Iris pigment epithelial cell (primary cell): Measurements from ENCODE around the gene MGLL.

Experiments used
- DNase-seq: peaks from one replicate; pipeline ENCODE4 v3.0.0-alpha.2; 2011; ENCODE audit warnings: low read depth

MGLL gene

GRCh38 chr3:127722091-127722784 lies 100.1 kb downstream of the MGLL start:
- no peak for DNase-seq

DNA sequence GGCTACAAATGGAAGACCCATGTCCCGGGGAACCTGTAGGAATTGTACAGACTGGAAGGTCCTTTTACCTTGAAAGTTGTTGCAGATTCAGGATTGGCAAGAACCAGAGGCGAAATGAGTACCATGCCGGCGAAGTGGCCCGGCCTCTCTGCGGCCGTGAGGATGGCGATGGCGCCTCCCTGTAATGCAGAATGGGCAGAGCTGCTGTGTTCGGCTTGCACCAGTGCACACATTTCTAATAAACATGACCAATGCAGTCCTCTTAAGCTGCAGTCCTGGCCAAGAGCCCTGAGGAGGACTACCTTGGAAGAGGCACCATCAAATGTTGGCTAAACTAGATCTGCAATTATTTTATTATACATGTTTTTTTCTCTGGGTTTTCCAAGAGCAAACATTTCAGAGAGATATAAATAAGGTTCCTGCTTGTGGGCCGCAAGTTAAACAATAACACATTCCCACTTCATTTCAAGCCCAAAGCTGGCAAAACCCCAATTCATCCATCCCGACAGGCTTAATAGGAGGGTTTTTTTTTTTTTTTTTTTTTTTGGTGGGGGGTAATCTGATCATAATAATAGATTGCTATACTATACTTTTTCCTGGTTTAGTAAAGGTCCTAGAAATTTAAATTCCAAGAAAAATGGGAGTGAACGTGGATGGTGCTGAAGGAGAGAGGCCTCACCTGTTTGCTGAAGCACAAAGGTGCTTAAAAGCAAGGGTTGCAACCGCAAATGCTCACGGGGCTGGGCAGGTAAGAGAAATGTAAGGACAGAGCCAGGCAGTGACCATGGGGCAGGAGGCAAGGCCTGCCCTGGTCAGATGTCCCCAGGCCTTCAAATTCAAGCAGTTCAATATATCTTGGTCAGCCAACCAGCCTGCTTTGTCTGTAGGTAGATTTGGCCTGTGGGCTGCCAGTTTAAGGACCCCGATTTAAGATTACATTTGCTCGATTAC lies 101.1 kb downstream of the MGLL start:
- no peak for DNase-seq

DNA sequence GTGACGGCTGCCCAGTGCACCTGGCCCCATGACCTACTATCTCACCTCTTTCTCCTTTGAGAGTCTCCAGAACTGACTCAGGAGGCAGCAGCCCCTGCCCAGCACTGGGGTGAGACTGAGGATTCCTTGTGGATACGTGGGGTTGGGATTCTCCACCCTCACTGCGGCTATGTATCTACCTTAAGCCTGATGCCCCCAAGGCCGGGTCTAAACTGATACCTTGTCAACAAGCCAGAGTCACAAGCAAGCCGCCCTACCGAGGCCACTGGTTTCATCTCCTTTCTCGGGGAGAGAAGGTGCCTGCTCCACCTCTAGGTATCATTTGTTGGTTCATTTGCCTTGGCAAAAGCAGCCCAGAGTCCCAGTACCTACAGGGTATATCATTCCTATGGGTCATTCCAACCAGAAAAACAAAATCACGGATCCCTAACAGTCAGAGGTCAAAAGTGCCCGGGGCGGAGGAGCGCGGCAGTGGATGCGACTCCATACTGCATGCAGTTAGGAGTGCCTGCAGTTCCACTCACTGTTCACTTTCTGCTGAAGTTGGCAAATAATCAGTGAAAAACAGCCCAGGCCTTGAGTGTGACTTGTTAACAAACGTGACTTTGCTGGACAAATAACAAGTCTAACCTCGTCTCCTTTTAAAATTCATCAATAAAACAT lies 102.0 kb downstream of the MGLL start:
- DNase-seq = no peak

DNA sequence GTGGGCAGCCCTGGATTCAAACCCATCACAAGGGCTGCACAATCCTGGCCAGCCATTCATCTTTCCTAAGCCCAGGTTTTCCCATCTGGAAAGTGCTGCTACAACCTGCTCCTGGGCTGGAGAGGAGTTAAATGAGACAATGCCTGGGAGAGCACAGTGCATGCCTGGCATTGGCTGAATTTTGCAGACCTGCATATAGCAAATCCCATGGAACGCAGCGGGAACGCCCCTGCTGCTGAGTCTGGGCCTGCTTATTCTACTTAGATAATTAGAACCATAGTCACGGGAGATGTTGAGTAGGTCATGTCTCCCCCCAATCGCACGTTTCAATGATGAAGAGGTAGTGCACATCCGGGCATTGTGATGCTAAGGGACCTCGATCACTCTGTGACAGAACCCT lies 102.9 kb downstream of the MGLL start:
- DNase-seq = no peak

- DNase-seq = no peak
These were observed 103.4 kb downstream of the MGLL start for GRCh38 chr3:127718916-127719290.

- no peak for DNase-seq
These were observed 103.9 kb downstream of the MGLL start for GRCh38 chr3:127718245-127718915.

DNA sequence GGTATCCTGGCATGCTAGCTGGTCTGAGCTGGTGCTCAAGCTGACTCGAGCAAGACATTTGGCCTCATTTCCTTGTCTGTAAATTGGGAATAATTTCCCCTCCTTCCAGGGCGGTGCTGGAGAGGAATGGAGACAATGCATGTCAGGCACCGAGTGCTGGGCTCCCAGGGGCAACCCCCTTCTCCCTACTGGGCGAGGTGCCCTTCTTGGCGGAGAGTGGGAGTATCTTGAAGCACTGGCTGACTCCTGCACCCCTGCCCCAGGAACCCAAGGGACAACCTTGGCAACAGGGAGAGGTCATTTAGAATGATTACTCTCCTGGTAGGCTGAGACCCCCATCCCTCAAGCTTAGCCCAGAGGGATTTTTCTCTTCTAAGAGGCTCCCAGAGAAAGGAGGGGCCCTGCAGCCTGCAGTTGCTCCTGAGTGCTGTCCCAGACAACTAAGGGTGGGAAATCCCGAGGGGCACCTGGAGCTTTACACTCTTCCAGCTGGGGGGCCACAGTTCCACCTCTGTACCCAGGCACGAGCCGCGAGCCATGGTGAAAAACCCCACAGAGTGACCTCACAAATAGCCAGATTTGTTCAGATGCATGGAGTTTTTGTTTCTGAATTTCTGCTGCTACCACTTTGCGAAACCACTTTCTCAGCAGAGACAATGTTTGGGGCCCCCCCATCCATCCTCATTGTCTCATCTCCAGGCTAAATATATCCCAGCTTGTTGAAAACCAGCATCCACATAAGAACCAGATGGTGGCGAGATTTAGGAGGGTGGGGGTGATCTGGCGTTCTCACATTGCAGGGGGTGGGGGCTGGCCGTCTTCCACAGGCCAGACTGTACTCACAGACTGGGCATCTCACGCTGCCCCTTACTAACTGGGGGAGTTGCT lies 104.7 kb downstream of the MGLL start:
- DNase-seq = no peak

DNA sequence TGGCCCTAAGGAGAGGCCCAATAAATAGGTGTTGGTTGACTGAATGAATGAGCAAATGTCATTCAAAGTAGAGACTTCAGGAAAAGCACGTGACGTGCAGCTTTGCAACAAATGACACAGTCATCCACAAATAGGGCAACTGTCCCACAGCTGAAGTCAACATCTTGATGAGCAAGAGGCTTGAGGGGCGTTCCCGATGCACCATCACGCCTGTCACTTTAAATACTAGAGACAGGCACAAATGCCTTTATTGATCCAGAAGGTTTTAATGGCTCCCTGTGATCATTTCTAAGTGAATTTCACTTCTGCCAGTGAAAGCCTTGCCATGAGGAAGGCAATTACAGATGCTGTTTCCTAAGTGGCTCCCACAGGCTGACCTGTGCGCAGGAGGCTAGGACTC lies 105.9 kb downstream of the MGLL start:
- no peak for DNase-seq

- no peak for DNase-seq
These were observed 106.8 kb downstream of the MGLL start for GRCh38 chr3:127715532-127715931.

DNA sequence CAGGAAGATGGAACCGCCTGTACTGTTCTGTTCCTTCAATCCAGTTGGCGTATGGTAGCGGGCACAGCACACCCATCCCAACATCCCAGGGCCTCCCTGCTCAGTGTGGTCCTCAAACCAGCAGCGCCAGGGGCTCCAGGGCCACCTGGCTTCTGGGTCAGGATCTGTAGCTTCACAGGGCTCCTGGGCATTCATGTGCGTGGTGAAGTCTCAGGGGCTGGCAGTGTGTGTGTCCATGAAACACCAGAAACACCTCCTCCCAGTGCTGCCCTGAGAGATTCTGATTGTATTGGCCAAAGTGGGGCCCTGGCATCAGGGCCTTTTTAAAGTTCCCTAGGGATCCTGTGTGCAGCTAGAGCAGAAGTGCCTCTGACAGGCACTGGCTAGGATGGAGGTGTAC lies 107.4 kb downstream of the MGLL start:
- DNase-seq = no peak

DNA sequence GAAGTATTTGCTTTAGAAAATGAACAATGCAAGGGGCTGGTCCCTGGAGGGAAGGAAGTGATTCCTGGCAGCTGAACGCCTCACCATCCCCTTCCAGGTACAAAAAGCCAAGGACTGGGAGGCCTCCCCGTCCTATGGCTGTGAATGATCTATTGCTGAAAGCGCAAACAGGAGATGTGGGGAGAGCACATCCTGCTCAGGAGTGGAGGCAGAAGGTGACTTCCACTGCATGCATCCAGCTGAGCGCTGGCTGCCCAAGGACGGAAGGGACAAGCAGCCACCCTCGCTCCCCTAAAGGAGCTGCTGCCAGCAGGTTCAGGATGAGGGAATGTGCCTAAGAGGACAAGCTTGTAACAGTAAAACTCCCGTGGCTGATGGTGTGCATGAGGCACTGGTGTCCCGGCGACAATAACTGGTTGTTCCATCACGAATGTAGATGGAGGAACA lies 108.2 kb downstream of the MGLL start:
- no peak for DNase-seq

DNA sequence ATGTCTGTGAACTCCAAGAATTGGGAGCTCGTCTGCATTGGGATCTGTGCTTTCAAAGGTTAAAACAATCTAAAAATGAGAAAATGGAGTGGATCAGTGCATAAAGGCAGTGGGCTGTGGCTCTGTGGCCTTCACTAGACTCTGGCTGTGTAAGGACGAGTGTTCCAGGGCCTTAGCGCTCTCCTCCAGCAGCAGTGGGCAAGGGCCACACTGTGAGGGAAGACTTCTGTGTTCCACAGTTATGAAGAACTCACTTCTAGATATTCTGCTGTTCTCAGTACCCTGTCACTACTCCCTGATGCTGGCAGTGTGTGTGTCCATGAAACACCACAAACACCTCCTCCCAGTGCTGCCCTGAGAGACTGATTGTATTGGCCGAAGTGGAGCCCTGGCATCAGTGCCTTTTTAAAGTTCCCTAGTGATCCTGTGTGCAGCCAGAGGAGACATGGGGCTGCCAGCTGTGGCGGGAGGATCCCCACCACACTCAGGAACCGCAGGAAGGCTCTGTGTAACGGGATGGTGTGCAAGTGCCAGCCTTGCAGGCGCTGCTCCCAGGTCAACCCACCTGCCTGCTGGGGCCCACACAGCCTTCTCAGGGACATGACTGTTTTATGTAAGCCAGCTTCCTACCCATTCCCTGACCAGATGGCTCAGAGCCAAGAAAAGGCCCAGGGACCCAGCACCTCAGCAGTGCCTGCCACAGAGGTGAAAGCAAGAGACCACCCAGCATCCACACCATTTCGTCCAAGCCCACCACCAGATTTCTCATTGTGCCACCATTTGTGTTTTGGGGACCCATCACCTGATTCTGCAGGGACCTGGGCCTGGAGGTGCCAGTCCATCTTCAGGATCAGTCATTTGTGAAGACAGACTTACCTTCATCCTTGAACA lies 109.2 kb downstream of the MGLL start:
- DNase-seq = no peak

GRCh38 chr3:127712461-127712860 lies 109.9 kb downstream of the MGLL start:
- no peak for DNase-seq

- no peak for DNase-seq
These were observed 110.4 kb downstream of the MGLL start for GRCh38 chr3:127711896-127712295.

- DNase-seq = no peak
These were observed 111.2 kb downstream of the MGLL start for GRCh38 chr3:127711021-127711695.

DNA sequence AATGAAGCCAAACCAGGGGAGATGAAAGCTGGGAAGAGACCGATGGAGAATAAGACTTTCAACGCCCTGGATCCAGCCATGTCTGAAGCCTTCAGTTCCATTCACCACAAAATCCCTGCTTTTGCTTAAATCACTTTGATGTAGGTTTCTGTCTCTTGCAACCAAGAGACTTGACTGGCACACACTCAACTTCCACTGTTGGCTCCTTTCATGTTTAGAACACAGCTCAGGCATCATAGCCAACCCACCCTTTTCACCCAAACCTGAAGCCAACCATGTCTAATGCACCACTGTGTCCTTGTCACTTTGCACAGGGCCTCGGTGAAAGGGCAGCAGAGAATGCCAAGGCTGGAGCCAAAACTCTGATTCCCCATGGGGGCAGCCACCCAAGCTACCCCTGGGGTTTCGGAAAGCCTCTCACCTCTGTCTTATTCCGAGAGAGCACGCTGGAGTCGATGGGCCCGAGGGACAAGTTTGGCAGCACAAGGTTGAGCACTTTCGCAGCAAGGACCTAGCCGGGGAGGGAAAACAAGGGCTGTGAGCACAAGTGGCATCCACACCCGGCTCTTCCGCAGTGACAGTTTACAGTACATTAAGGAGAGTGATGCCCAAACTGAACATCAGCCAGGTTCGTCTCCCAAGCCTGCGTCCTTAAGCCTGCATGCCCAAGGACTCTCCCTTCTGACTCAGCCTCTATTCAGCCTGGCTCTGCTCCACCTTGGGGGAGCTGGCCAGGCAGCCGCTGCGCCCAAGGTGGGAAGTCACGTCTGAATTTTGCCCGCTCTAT lies 112.0 kb downstream of the MGLL start:
- no peak for DNase-seq

DNA sequence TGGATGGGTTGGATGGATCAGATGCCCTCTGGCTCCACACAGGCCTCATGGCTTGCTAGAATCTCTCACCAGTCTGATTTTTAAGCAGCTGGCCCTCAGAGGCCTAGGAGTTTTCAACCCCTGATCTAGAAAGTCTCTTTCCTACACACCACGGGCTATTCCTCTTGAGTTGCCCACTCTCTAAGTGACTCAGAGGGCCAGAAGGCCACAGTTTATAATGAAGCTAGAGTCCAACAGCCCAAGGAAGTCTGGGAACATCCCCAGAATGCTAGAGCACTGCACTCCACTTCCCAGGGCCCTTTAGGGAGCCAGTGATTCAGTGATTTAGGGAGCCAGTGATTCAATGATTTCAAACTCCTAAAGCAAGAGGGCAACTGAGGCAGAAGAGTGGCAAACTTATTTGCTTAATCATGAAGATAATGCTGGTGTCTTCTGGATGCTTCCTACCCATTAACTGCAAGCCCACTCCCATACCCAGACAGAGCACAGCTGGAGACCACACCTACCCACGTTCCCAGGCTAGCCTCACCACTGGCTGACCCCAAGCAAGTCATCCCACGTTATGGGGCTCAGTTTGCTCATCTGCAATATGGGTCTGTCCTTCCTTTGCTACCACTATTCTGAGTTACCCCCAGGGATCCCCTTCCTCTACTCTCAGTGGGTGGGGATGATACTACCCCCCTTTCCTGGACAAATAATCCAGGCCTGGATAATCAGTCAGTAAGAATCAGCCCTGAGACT lies 112.8 kb downstream of the MGLL start:
- no peak for DNase-seq

- DNase-seq = no peak
These were observed 113.5 kb downstream of the MGLL start for GRCh38 chr3:127708837-127709236.
